Loucy (cell line): Measurements from ENCODE around the gene SLCO1B3.

Experiments used
- H2AFZ ChIP-seq: fragments of 200-600 bp; sonication (generic); 2 replicates; pipeline ENCODE4 v1.6.0; 2016; ENCODE audit warnings: antibody characterized with exemption, mild to moderate bottlenecking, low read length, moderate library complexity
- H3F3A ChIP-seq: fragments of 200-600 bp; 2 replicates; pipeline ENCODE4 v1.6.0; 2016; ENCODE audit warnings: antibody characterized with exemption, low read depth, mild to moderate bottlenecking
- H3K27me3 ChIP-seq: fragments of 200-600 bp; sonication (generic); 2 replicates; pipeline ENCODE4 v1.6.1; 2014; ENCODE audit warnings: low read length, mild to moderate bottlenecking; ENCODE audit not compliant: insufficient read depth, poor library complexity, severe bottlenecking
- H3K36me3 ChIP-seq: fragments of 200-600 bp; sonication (generic); 2 replicates; pipeline ENCODE4 v1.6.1; 2016; ENCODE audit warnings: low read length; ENCODE audit not compliant: insufficient read depth
- H3K4me1 ChIP-seq: fragments of 200-600 bp; sonication (generic); 2 replicates; pipeline ENCODE4 v1.5.1; 2014; ENCODE audit warnings: low read length, mild to moderate bottlenecking; ENCODE audit not compliant: insufficient read depth, poor library complexity, severe bottlenecking
- H3K4me2 ChIP-seq: fragments of 200-600 bp; sonication (generic); 2 replicates; pipeline ENCODE4 v1.6.0; 2014; ENCODE audit warnings: antibody characterized with exemption, low read length, low read depth, mild to moderate bottlenecking; ENCODE audit not compliant: poor library complexity, severe bottlenecking
- H3K4me3 ChIP-seq: fragments of 200-600 bp; sonication (generic); 2 replicates; pipeline ENCODE4 v1.5.1; 2014; ENCODE audit warnings: low read length, mild to moderate bottlenecking, mixed read lengths; ENCODE audit not compliant: poor library complexity, severe bottlenecking
- H3K79me2 ChIP-seq: fragments of 200-600 bp; sonication (generic); 2 replicates; pipeline ENCODE4 v1.6.1; 2014; ENCODE audit warnings: low read length; ENCODE audit not compliant: insufficient read depth
- H3K9ac ChIP-seq: fragments of 200-600 bp; sonication (generic); 2 replicates; pipeline ENCODE4 v1.6.0; 2014; ENCODE audit warnings: mild to moderate bottlenecking, low read depth, low read length, moderate library complexity; ENCODE audit not compliant: poor library complexity, severe bottlenecking
- H3K9me2 ChIP-seq: fragments of 200-600 bp; sonication (generic); replicated peaks from 2 replicates; pipeline ENCODE4 v1.6.1; 2016; ENCODE audit warnings: low read depth, low read length, mixed read lengths
- H3K9me3 ChIP-seq: fragments of 200-600 bp; sonication (generic); 2 replicates; pipeline ENCODE4 v1.6.1; 2014; ENCODE audit warnings: mild to moderate bottlenecking, antibody characterized with exemption, low read length, low read depth; ENCODE audit not compliant: insufficient read depth
- H4K20me1 ChIP-seq: fragments of 200-600 bp; sonication (generic); 2 replicates; pipeline ENCODE4 v1.6.0; 2014; ENCODE audit warnings: antibody characterized with exemption, low read length, mild to moderate bottlenecking; ENCODE audit not compliant: insufficient read depth, poor library complexity, severe bottlenecking
- CTCF ChIP-seq: fragments of 200-600 bp; sonication (generic); conservative IDR thresholded peaks from 2 replicates; pipeline ENCODE4 v1.5.1; 2014; ENCODE audit warnings: mild to moderate bottlenecking, antibody characterized with exemption, low read length
- EZH2phosphoT487 ChIP-seq: fragments of 200-600 bp; IDR thresholded peaks from 2 replicates; pipeline ENCODE4 v1.6.1; 2018; ENCODE audit warnings: antibody characterized with exemption, mild to moderate bottlenecking, moderate library complexity, borderline replicate concordance

Gene SLCO1B3

GRCh38 chr12:20801035-20801434 is 9.5 kb upstream of the SLCO1B3 start:
- Histone ChIP-seq H3K36me3 (no peaks in the 10 kb centered on the region), H3K9me2 (no peaks in the 10 kb centered on the region), H3K4me2 (no peak overlapping the region), H3K4me3 (no peak overlapping the region), H3K9me3 (no peaks in the 10 kb centered on the region), H3K27me3 (no peaks in the 10 kb centered on the region), H3K79me2 (no peaks in the 10 kb centered on the region), H3F3A (no peaks in the 10 kb centered on the region), H3K9ac (no peak overlapping the region), H3K4me1 (no peaks in the 10 kb centered on the region), H2AFZ (no peak overlapping the region), H4K20me1 (no peaks in the 10 kb centered on the region)
- TF ChIP-seq EZH2phosphoT487: no peak
- TF ChIP-seq CTCF: no peak

GRCh38 chr12:20805921-20806320 is 4.6 kb upstream of the SLCO1B3 start:
- no peaks in the 10 kb centered on the region for H3K27me3 ChIP-seq
- H3K9me2 ChIP-seq: no peaks in the 10 kb centered on the region
- no peaks in the 10 kb centered on the region for H3F3A ChIP-seq
- H3K4me1 ChIP-seq: no peaks in the 10 kb centered on the region
- no peaks in the 10 kb centered on the region for H3K36me3 ChIP-seq
- H3K9ac ChIP-seq: no peak overlapping the region
- H2AFZ ChIP-seq: no peak overlapping the region
- no peaks in the 10 kb centered on the region for H4K20me1 ChIP-seq
- H3K4me2 ChIP-seq: no peak overlapping the region
- no peaks in the 10 kb centered on the region for H3K9me3 ChIP-seq
- no peak overlapping the region for H3K4me3 ChIP-seq
- no peaks in the 10 kb centered on the region for H3K79me2 ChIP-seq
- TF ChIP-seq CTCF (no peak), EZH2phosphoT487 (no peak)

DNA sequence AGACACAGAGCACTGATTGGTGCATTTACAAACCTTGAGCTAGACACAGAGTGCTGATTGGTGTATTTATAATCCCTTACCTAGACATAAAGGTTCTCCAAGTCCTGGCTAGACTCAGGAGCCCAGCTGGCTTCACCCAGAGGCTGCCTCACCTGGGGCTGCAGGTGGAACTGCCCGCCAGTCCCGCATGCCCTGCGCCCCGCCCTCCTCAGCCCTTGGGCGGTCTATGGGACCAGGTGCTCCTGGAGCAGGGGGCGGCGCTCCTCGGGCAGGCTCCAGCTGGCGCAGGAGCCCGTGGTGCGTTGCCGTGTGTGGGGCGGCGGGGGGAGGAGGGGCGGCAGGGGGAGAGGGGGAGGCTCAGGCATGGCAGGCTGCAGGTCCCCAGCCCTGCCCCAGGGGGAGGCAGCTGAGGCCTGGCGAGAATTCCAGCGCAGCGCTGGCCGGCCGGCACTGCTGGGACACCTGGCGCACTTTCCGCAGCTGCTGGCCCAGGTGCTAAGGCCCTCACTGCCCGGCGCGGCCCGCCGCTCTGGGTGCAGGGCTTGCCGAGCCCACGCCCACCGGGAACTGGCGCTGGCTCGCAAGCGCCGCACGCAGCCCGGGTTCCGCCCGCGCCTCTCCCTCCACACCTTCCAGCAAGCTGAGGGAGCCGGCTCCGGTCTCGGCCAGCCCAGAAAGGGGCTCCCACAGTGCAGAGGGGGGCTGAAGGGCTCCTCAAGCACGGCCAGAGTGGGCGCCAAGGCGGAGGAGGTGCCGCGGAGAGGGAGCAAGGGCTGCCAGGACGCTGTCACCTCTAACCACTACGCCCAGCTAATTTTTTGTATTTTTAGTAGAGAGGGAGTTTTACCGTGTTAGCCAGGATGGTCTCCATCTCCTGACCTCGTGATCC is 3.1 kb upstream of the SLCO1B3 start:
- H3K4me3 ChIP-seq: no peak overlapping the region
- H3F3A ChIP-seq: no peaks in the 10 kb centered on the region
- no peaks in the 10 kb centered on the region for H3K9me3 ChIP-seq
- no peaks in the 10 kb centered on the region for H3K79me2 ChIP-seq
- no peaks in the 10 kb centered on the region for H4K20me1 ChIP-seq
- no peak overlapping the region for H3K9ac ChIP-seq
- TF ChIP-seq EZH2phosphoT487 (no peak), CTCF (no peak)
- no peaks in the 10 kb centered on the region for H3K9me2 ChIP-seq
- H2AFZ ChIP-seq: no peak overlapping the region
- no peaks in the 10 kb centered on the region for H3K36me3 ChIP-seq
- no peaks in the 10 kb centered on the region for H3K4me1 ChIP-seq
- H3K4me2 ChIP-seq: no peak overlapping the region
- H3K27me3 ChIP-seq: no peaks in the 10 kb centered on the region
